VCaP (cell line): ENCODE data around the gene PTPRS.

Experiments
- H3K27ac ChIP-seq: fragments of 450-650 bp; 2 replicates; pipeline ENCODE4 v1.5.1; 2017
- TF ChIP-seq, protein P1 (sequence below): fragments of 450-650 bp; conservative IDR thresholded peaks from 2 replicates; pipeline ENCODE4 v1.5.1; 2017; ENCODE audit warnings: mild to moderate bottlenecking, moderate library complexity

PTPRS gene

DNA sequence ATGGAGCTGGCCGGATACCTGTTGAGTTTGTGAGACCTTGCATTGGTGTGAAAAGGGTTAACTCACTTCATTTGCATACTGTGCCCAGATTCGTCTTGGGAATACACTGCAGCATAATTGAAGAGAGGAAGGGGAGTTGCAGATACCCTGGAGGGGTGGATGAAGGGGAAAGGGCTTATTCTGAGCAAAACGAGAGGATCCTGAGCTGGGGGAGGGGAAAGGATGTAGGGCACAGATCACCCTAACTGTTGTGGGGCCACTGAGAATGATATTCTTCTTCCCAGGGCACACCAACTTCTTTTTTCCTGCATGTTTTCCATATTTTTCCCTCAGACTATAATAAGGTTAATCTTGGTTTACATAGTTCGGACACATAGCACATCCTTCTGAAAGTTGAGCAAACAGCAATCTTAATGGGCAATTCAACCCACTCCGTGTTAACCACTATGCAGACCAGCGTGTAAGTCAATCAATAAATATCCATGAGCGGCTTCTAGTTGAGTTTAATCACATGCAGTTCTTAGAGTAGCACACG lies 11.7 kb upstream of the PTPRS start:
- TF ChIP-seq, protein P1, sequence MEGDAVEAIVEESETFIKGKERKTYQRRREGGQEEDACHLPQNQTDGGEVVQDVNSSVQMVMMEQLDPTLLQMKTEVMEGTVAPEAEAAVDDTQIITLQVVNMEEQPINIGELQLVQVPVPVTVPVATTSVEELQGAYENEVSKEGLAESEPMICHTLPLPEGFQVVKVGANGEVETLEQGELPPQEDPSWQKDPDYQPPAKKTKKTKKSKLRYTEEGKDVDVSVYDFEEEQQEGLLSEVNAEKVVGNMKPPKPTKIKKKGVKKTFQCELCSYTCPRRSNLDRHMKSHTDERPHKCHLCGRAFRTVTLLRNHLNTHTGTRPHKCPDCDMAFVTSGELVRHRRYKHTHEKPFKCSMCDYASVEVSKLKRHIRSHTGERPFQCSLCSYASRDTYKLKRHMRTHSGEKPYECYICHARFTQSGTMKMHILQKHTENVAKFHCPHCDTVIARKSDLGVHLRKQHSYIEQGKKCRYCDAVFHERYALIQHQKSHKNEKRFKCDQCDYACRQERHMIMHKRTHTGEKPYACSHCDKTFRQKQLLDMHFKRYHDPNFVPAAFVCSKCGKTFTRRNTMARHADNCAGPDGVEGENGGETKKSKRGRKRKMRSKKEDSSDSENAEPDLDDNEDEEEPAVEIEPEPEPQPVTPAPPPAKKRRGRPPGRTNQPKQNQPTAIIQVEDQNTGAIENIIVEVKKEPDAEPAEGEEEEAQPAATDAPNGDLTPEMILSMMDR, result no peak
- no peak overlapping the region for H3K27ac ChIP-seq

DNA sequence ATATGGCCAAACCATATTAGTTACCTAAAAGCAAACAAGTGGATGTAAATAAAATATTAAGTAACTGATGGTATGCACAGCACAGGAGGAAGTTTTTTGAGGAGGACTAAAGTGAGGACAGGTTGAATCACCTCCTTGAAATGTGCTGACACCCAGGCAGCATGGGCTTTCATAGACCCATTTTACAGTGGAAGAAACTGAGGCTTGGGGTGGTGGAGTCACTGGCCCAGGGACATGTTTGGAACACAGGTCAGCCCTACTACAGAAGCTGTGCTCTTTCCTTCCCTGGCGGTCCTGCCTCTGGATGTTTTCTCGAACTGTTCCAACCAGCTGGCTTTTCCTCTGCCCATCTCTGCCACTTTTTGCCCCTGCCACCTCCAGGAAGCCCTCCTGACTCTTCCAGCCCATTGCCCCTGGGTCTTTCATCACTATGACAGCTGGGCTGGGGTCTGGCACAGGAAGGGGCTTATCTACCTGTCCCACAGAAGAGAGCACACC lies 11.2 kb upstream of the PTPRS start:
- H3K27ac ChIP-seq, result no peak overlapping the region
- TF ChIP-seq, protein P1, result no peak

DNA sequence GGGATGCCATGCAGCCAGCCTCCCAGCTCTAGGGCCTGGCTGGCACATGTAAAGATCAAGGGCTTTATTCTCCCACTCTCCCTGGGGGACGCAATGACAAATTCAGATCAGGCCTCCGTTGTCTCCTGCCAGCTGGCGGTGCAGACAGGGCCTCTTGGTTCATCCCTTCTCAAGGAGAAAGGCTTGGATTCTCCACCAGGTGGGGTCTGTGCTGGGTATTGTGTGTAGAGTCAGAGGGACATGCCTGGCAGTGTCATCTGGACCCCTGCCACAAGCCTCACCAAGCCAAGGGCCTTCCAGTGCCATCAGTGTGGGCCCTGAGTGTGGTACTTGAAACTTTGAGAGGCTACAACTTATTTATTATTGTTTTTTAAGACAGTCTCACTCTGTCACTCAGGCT lies 8.4 kb upstream of the PTPRS start:
- TF ChIP-seq, protein P1, result no peak

DNA sequence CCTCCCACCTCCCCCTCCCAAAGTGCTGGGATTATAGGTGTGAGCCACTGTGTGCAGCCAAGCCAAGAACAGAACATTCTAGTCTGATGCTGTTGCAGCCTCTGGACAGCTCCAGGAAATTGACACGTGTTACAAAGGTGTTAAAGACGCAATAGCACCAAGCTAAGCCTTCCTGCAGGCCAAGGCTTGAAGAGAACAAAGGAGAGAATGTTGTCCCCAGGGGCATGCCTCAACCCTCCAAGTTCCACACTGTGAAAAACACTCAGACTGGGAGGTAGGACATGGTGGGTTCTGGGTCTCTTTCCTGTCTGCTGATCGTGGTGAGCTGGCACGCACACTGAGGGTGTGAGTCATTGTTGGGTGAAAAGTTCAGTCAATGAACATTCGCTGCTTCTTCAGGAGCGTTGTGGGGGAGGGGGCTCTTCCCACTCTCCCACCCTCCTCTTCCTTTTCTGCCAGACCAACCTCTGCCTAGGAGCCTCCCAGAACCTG lies 5.3 kb upstream of the PTPRS start:
- H3K27ac ChIP-seq, result no peak overlapping the region
- TF ChIP-seq, protein P1, result no peak

More for the DNA sequence above, 8.4 kb upstream of the PTPRS start:
- H3K27ac ChIP-seq, result no peak overlapping the region

DNA sequence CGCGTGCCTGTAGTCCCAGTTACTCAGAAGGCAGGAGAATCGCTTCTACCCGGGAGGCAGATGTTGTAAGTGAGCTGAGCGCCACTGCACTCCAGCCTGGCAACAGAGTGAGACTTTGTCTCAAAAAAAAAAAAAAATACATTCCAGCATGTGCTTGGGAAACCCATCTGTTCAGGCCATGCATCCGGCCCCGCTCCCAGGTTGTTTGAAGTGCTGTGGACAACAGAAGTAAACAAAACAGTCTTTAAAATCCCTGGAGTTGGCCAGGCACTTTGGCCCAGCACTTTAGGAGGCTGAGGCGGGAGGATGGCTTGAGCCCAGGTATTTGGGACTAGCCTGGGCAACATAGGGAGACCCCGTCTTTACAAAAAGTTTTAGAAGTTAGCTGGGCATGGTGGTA lies 3.2 kb upstream of the PTPRS start:
- TF ChIP-seq, protein P1, result no peak
- H3K27ac ChIP-seq, result no peak overlapping the region

DNA sequence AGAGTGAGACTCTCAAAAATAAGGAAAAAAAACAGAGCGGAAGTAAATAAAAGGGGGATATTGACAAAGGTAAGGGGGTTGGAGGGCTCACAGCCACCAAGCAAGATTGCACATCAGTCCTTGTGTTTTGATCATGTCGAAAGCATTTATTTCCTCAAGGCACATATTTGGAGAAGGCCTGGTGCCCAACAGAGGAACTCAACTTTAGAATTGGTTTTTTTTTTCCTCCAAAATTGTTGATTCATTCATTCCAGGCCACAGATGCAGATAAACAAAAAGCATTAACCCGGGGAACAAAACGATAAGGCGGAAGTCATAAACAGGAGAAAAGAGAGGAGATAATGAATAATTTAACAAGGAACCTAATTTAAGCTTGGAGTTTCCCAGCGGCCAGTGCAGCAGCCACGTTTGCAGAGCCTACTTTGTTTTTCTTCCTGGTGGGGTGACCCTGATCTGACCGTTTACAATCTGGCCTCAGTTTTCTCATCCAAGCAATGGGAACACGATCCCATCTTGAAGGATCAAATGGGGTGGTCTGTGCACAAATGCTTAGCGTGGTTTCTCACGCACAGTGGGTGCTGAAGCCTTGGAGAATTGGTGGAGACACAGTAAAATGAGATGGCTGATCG lies 2.1 kb upstream of the PTPRS start:
- TF ChIP-seq, protein P1, result no peak
- no peak overlapping the region for H3K27ac ChIP-seq

DNA sequence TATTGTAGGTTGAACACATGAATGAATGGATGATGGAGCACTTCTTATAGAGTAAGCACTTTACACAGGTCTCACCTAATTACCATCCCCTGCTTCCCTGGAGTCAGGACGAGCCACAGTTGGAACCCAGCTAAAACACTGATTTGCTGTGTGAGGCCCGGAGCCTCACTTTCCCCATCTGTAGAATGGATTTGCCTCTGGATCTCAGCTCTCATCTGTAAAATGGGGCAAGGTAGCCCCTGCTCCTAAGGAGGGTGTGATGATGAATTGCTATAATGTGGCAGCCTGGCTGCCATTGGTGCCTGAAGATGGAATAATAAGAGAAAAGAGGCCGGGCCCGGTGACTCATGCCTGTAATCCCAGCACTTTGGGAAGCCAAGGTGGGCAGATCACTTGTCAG lies 1.4 kb upstream of the PTPRS start:
- no peak overlapping the region for H3K27ac ChIP-seq
- TF ChIP-seq, protein P1, result no peak
